HAP-1 (cell line): Measurements from ENCODE around the gene SPEM2.
"Not testable (repeated sequence)": the region's sequence is repeated elsewhere in the genome, so short reads cannot be mapped to it uniquely, and the experiment has no call there.

Source experiments
- DNase-seq, 2 experiments: peaks; one replicate each; pipeline ENCODE4 v3.0.0-alpha.2; 2016 to 2020; ENCODE audit warnings: low spot score in 2 of 2
- H3K27me3 ChIP-seq: fragments of 250-450 bp; sonication (Bioruptor Pico); 2 replicates; pipeline ENCODE4 v1.5.1; 2020; ENCODE audit warnings: low read depth, mild to moderate bottlenecking, moderate library complexity
- H3K36me3 ChIP-seq: fragments of 250-450 bp; sonication (Bioruptor Pico); replicated peaks from 2 replicates; pipeline ENCODE4 v1.5.1; 2020; ENCODE audit warnings: mild to moderate bottlenecking
- H3K4me1 ChIP-seq: fragments of 250-450 bp; sonication (Bioruptor Pico); 2 replicates; pipeline ENCODE4 v1.5.1; 2020; ENCODE audit warnings: mild to moderate bottlenecking
- H3K4me3 ChIP-seq: fragments of 250-450 bp; sonication (Bioruptor Pico); 2 replicates; pipeline ENCODE4 v1.5.1; 2020; ENCODE audit warnings: mild to moderate bottlenecking, moderate library complexity
- H3K9me3 ChIP-seq: fragments of 250-450 bp; sonication (Bioruptor Pico); 2 replicates; pipeline ENCODE4 v1.5.1; 2020; ENCODE audit warnings: mild to moderate bottlenecking, moderate library complexity
- in situ Hi-C: fragments of 300-500 bp; cut with MboI; formaldehyde crosslinking; loops from 3 replicates; pipeline ENCODE4 v1.14.3; 2020; ENCODE audit warnings: low sequenced_read_pairs, inconsistent platforms, mixed read lengths

SPEM2 gene

DNA sequence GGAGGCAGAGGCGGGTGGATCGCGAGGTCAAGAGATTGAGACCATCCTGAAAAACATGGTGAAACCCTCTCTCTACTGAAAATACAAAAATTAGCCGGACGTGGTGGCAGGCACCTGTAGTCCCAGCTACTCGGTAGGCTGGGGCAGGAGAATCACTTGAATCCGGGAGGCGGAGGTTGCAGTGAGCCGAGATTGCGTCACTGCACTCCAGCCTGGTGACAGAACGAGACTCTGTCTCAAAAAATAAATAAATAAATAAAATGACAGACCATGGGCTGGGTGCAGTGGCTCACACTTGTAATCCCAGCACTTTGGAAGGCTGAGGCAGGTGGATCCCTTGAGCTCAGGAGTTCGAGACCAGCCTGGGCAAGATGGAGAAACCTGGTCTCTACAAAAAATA is 44.4 kb downstream of the SPEM2 start:
- H3K36me3 ChIP-seq, in situ Hi-C loops, H3K4me3 ChIP-seq: not testable (repeated sequence)

GRCh38 chr17:7470457-7470973 is 45.1 kb downstream of the SPEM2 start:
- H3K36me3 ChIP-seq, H3K9me3 ChIP-seq, DNase-seq, H3K27me3 ChIP-seq, H3K4me1 ChIP-seq, H3K4me3 ChIP-seq, in situ Hi-C loops: not testable (repeated sequence)

More for the DNA sequence above, 44.4 kb downstream of the SPEM2 start:
- H3K9me3 ChIP-seq, H3K4me1 ChIP-seq, DNase-seq, H3K27me3 ChIP-seq: not testable (repeated sequence)

DNA sequence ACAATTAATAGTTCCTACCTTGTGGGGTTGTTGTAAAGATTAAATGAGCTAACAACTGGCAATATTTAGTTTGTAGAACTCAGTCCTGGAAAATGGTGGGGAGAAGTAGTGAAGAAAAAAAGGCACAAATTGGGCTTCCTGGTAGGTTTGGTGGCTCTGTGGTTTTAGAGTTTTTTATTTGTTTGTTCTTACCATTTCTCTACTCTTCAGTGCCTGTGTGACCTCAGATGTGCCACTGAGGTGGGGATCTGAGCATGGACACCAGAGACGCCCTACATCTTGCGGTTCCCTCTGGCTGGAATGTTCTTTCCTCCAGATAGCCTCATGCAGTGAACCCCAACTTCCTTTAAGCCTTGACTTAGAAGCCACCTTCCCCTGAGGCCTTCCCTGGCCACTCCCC is 46.3 kb downstream of the SPEM2 start:
- Histone ChIP-seq H3K27me3 (no peaks in the 10 kb centered on the region), H3K4me1 (no peaks in the 10 kb centered on the region), H3K9me3 (no peaks in the 10 kb centered on the region), H3K4me3 (no peak overlapping the region), H3K36me3 (peaks cover 4% of the 10 kb centered on the region)
- in situ Hi-C loops, result no loop called here
- no peak for DNase-seq

- not testable (repeated sequence) for H3K9me3 ChIP-seq
Observed at GRCh38 chr17:7474767-7475166, 49.4 kb downstream of the SPEM2 start.

DNA sequence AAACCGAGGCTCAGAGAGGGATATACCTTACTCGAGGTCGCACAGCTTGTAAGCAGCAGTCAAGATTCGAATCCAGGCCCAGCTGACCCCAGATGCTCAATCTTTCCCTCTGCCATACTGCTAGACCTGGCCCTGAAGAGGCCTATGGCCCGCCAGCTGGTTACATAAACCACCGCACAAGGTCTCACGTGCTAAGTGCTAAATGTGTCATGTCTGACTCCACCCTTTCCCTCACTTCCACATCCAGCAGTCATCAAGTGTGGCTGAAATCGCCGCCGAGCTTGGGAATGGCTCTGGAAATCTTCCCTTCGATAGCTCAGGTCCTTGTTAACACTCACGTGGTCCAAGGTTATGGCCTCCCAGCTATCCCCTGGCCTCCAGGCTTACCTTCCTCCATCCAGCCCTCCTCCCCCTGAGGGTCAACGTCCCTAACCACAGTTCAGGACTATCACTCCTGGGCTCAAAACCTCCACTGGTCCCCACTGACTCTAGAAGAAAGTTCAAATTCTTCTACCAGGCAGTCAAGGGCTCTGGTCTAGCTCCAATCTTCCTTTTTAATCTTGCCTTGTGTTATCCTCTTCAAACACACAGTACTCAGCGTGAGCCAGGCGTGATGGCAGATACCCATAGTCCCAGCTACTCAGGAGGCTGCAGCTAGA is 50.5 kb downstream of the SPEM2 start:
- Histone ChIP-seq H3K4me3 (no peak overlapping the region), H3K4me1 (peaks cover 17% of the 10 kb centered on the region)
- in situ Hi-C loops, result no loop called here

More at GRCh38 chr17:7474767-7475166, 49.4 kb downstream of the SPEM2 start:
- DNase-seq, H3K27me3 ChIP-seq, H3K4me1 ChIP-seq, H3K4me3 ChIP-seq, H3K36me3 ChIP-seq, in situ Hi-C loops: not testable (repeated sequence)

DNA sequence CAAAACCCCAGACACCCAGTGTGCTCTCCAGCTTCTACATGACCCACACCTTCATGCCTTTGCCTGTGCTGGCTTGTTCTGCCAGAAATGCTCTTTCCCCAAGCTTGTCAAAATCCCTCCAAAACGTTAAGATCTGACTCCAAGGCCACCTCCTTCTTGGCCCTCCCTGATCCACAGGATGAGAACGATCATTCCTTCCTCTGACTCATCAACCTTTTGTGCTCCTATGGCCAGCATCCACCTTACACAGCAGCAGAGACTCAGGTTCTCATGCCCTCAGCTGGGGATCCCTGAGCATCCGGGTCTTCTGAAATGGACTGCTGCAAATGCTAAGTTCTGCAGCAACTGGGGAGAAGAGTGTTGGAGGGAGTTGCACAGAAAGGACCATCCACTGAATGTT is 51.1 kb downstream of the SPEM2 start:
- no peak for DNase-seq
- H3K9me3 ChIP-seq, result no peaks in the 10 kb centered on the region
- H3K4me1 ChIP-seq, result peaks cover 17% of the 10 kb centered on the region
- no peak overlapping the region for H3K4me3 ChIP-seq
- H3K27me3 ChIP-seq, result no peaks in the 10 kb centered on the region
- in situ Hi-C loops, result no loop called here
- no peaks in the 10 kb centered on the region for H3K36me3 ChIP-seq

More for the DNA sequence above, 50.5 kb downstream of the SPEM2 start:
- H3K27me3 ChIP-seq, result no peaks in the 10 kb centered on the region
- H3K36me3 ChIP-seq, result no peaks in the 10 kb centered on the region
- H3K9me3 ChIP-seq, result no peaks in the 10 kb centered on the region
- DNase-seq, result no peak

DNA sequence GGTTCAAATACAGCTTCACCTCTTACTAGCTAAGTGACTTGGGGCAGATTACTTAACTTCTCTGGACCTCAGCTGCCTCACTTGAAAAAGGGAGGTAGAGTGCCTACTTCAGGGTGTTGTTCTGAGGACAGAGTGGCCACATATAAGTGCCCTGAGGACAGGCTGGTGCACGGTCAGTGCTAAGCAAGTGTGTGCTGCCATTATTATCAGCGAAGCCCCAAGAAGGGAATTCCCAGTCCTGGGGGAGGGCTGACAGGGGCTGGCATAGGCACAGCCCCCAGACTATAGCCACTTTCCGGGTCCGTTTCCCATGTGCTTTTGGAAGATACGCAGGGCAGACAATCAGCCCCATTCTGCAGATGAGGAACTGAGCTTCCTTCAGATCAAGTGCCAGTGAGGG is 51.5 kb downstream of the SPEM2 start:
- in situ Hi-C loops, result no loop called here
- H3K4me1 ChIP-seq, result peaks cover 17% of the 10 kb centered on the region

More for the DNA sequence above, 51.5 kb downstream of the SPEM2 start:
- no peaks in the 10 kb centered on the region for H3K9me3 ChIP-seq
- H3K36me3 ChIP-seq, result no peaks in the 10 kb centered on the region
- H3K27me3 ChIP-seq, result no peaks in the 10 kb centered on the region
- no peak for DNase-seq
- no peak overlapping the region for H3K4me3 ChIP-seq
